WI38 (cell line): ENCODE measurements around the gene SH3YL1.

Experiments
- H3K4me3 ChIP-seq: 2 replicates; pipeline ENCODE4 v1.5.1; 2011; ENCODE audit warnings: low read depth, mild to moderate bottlenecking, control low read depth, low read length
- TF ChIP-seq, protein P1 (sequence below): IDR thresholded peaks from 2 replicates; pipeline ENCODE4 v1.5.1; 2012; ENCODE audit warnings: low read depth, mild to moderate bottlenecking, control low read depth, low read length

SH3YL1 gene, protein sequence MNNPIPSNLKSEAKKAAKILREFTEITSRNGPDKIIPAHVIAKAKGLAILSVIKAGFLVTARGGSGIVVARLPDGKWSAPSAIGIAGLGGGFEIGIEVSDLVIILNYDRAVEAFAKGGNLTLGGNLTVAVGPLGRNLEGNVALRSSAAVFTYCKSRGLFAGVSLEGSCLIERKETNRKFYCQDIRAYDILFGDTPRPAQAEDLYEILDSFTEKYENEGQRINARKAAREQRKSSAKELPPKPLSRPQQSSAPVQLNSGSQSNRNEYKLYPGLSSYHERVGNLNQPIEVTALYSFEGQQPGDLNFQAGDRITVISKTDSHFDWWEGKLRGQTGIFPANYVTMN

DNA sequence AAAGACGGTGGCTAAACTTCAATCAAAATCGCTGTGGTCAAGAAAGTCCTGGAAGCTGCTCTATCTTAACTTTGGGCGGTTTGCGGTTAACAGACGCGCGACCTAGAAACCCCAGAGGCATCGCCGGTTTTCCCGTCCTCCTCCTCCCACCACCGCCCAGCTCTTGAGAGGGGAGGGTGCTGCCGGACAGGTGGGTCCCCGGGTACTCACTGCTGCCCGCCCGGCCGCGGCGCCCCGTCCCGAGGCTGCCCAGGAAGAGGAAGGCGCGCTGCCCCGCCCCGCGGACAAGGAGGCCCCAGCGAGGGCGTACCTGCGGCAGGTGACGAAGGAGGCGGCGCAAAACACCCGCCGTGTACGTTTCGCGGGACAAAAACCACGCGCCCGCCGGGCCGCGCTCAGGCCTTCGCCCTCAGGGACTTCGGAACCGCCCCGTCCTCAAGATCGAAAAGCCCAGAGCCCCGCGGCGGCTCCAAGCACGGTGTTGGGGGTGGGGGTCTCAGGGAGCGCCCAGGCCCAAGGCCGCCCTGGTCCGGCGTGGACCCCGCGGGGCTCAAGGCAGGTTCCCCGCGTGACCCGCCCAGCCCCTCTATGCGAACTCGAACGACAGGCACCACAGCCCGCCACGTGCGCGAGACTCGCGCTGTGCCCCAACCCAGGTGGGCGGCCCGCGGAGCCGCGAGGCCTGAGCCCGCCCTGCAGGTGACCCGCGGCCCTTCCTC lies at the start of gene SH3YL1:
Gene SH3YL1, minus strand, starts transcription at position 259 of the 719 bp plus-strand sequence. Its CDS starts 48 bp downstream, at position 211.
- peak within 1 kb of the TSS; percentile 92 for H3K4me3 ChIP-seq
- TF ChIP-seq, protein P1, sequence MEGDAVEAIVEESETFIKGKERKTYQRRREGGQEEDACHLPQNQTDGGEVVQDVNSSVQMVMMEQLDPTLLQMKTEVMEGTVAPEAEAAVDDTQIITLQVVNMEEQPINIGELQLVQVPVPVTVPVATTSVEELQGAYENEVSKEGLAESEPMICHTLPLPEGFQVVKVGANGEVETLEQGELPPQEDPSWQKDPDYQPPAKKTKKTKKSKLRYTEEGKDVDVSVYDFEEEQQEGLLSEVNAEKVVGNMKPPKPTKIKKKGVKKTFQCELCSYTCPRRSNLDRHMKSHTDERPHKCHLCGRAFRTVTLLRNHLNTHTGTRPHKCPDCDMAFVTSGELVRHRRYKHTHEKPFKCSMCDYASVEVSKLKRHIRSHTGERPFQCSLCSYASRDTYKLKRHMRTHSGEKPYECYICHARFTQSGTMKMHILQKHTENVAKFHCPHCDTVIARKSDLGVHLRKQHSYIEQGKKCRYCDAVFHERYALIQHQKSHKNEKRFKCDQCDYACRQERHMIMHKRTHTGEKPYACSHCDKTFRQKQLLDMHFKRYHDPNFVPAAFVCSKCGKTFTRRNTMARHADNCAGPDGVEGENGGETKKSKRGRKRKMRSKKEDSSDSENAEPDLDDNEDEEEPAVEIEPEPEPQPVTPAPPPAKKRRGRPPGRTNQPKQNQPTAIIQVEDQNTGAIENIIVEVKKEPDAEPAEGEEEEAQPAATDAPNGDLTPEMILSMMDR: no peak

DNA sequence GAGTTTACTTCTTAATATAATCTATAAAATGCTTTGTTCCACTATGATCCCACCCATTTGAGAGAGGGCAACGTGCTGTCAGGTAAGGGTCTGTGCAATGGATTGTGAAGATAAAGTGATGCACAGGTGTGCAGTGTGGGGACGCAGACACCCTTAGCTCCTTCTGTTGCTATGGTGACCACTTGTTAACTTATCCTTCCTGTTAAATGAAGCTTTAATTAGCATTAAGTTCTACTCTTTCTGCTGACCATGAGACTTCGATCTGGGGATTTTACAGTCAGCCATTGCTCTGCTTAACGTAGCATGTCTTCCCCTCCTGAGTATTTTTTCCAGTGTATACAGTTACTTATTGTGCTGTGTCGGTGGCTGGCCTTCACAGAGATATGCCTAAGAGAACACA lies 47.2 kb upstream of the SH3YL1 start:
- TF ChIP-seq, protein P1: no peak
- no peak overlapping the region for H3K4me3 ChIP-seq

DNA sequence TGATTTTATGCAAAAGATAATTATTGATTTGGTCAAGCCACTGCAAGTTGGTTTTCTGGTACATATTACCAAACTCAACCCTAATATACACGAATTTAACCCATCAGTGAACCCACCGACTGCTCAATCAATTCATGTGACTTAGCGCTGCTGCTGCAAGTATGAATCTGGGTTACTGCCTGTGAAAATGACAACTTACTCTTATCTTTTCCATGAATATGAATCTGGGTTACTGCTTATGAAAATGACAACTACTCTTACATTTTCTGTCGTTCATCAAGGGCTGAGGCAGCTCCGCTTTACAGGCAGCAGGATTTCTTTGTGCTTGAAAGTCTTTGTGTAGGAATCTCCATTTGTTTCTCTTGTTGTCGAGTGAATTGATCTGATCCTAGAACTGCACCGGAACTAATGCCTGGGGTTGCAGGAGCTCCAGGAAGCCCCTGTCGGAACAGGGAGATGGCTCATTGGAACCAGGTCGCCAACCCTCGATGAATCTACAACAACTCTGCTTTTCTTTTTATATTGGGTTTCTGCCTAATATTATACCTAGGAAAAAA lies 46.2 kb upstream of the SH3YL1 start:
- no peak overlapping the region for H3K4me3 ChIP-seq
- TF ChIP-seq, protein P1: no peak

DNA sequence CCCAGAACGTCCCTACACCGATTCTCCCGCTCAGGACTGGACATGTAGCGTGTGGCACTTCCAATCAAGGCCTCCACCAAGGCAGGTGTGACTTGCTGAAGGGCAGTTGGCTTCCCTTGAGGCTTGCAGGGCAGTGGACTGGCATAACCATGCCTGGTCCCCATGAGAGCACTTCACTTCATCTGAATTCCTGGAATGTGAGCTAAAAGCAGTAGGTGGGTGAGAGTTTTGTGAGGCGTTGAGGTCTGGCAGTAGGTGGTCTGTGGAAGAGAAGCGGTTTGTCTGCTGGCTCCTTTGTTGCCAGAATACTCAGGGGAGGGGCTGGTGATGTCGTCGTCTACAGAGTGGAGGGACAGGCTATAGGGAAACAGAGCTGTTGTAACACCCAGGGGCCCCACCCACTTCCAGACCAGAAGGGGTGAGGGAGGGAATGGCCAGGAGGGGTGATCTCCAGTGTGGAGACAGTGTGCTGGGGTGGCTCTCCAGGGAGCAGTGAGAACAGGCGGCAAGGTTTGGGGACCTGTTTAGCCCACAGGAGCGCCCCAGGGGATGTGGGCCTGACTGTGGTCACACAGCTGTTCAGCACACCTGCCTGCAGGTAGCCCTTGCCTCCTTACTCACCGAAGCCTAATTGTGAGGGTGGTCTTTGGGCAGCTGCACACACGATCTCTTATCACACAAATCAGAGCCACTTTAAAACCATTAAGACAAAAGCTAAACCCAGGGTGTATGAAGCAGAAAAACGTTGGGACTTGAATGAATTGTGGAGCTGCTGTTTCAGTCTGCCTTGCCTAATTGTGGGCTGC lies 45.5 kb upstream of the SH3YL1 start:
- TF ChIP-seq, protein P1: no peak

DNA sequence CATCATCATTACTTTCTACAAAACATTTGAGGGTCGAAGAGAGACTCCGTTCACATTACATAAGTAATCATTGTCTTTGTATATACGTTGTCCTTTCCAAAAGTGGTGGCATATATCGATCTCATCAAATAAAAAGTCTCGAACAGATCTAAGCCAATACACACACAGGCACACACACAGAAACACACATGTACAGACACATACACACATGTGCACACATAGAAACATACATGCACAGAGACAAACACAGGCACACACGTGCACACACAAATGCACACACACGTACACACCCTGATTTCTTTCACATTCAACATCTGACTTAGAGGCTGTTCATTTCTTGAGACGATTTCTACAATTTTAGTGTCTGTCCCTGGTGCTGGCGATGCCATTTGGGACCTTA lies 41.5 kb upstream of the SH3YL1 start:
- TF ChIP-seq, protein P1: no peak
- H3K4me3 ChIP-seq: no peak overlapping the region

More for the DNA sequence above, 45.5 kb upstream of the SH3YL1 start:
- no peak overlapping the region for H3K4me3 ChIP-seq

DNA sequence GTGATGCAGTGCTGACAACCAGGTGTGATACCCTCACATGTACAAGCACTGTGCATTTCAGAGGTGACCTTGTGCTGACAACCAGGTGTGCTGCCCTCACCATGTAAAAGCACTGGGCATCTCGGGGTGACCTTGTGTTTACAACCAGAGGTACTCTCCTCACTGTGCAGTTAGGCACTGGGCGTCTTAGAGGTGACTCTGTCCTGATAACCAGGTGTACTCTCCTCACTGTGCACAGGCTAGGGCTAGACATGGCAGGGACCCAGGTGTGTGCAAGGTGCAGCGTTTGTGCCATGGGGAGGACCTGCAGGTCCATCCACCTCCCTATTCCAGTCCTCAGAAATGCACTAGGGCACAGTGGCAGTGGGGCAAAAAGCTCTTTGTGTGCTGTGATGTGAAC lies 32.5 kb upstream of the SH3YL1 start:
- TF ChIP-seq, protein P1: no peak
- no peak overlapping the region for H3K4me3 ChIP-seq
